Panc1 (cell line): ENCODE results near the gene TOPBP1. TPM values are rescaled to one million over a fixed set of nuclear protein-coding genes. Genes with fewer than 3 reads are reported as not detected.

ENCODE experiments used
- ATAC-seq: fragments of 200-7000 bp; cut with Tn5 transposase; 2 replicates; pipeline ENCODE4 v1.9.1; 2020; ENCODE audit warnings: mild to moderate bottlenecking, moderate library complexity
- BruUV-seq: library from RNA; stranded (reverse); fragments of 400-500 nt; replicated peaks from 2 replicates; lab custom pipeline; 2021; lab: Mats Ljungman, UMichigan
- CTCF ChIA-PET: fragments of 300-600 bp; sonication (Branson Sonifier 250); formaldehyde crosslinking; loops from one replicate; lab custom pipeline; 2022; ENCODE audit warnings: antibody characterized with exemption; lab: Charles Lee
- POLR2A ChIA-PET: fragments of 300-600 bp; sonication (Branson Sonifier 250); formaldehyde crosslinking; loops from one replicate; lab custom pipeline; 2022; ENCODE audit warnings: antibody characterized with exemption; lab: Charles Lee
- DNase-seq: peaks from one replicate; pipeline ENCODE4 v3.0.0-alpha.2; 2010; ENCODE audit warnings: low read depth, low spot score
- H3K27ac ChIP-seq: 2 replicates; pipeline ENCODE4 v1.5.1; 2011; ENCODE audit warnings: mild to moderate bottlenecking, low read length, inconsistent platforms
- H3K27me3 ChIP-seq: fragments of 200-500 bp; sonication (Bioruptor generic); 2 replicates; pipeline ENCODE4 v1.6.0; 2014; ENCODE audit warnings: low read length, inconsistent platforms; ENCODE audit not compliant: control insufficient read depth, insufficient read depth
- H3K36me3 ChIP-seq: fragments of 200-500 bp; sonication (Bioruptor generic); 2 replicates; pipeline ENCODE4 v1.5.1; 2014; ENCODE audit warnings: inconsistent platforms, mild to moderate bottlenecking, low read length, moderate library complexity; ENCODE audit not compliant: control insufficient read depth, insufficient read depth
- H3K4me1 ChIP-seq: 2 replicates; pipeline ENCODE4 v1.5.1; 2011; ENCODE audit warnings: inconsistent platforms, mild to moderate bottlenecking, low read length, moderate library complexity; ENCODE audit not compliant: control insufficient read depth, insufficient read depth
- H3K4me3 ChIP-seq, 2 experiments: 2 replicates each; pipeline ENCODE4 v1.5.1; 2011 to 2012; ENCODE audit warnings: low read depth in 2 of 2, low read length in 2 of 2, mild to moderate bottlenecking in 2 of 2, inconsistent platforms in 1 of 2, moderate library complexity in 1 of 2
- H3K9me3 ChIP-seq: fragments of 200-500 bp; sonication (Bioruptor generic); 2 replicates; pipeline ENCODE4 v1.5.1; 2014; ENCODE audit warnings: low read depth, mild to moderate bottlenecking, inconsistent platforms, low read length, moderate library complexity; ENCODE audit not compliant: control insufficient read depth, insufficient read depth
- POLR2AphosphoS5 ChIP-seq: IDR thresholded peaks from 2 replicates; pipeline ENCODE4 v1.6.1; 2012; ENCODE audit warnings: mild to moderate bottlenecking, low read depth, low read length, moderate library complexity
- SIN3A ChIP-seq: IDR thresholded peaks from 2 replicates; pipeline ENCODE4 v1.6.1; 2012; ENCODE audit warnings: low read depth, mild to moderate bottlenecking, low read length, moderate library complexity, borderline replicate concordance; ENCODE audit not compliant: insufficient read depth
- TCF7L2 ChIP-seq: IDR thresholded peaks from 2 replicates; pipeline ENCODE4 v1.6.1; 2011; ENCODE audit warnings: mild to moderate bottlenecking, low read depth, low read length, inconsistent platforms
- in situ Hi-C: cut with HindIII; loops from 2 replicates; pipeline ENCODE4 v1.10.0; 2016; ENCODE audit warnings: low sequenced_read_pairs, low pct_unique_long_range_greater_than_20kb
- intact Hi-C: fragments of 100-400 bp; cut with micrococcal nuclease; formaldehyde crosslinking; loops from one replicate; pipeline ENCODE4 v1.10.0; 2022; ENCODE audit not compliant: unreplicated experiment
- total RNA-seq: library from RNA; stranded (reverse); gene quantifications from one replicate; pipeline ENCODE4 v1.2.1, GENCODE V29; 2021; ENCODE audit not compliant: unreplicated experiment
- TF ChIP-seq, protein P1 (sequence below): fragments of 450-650 bp; IDR thresholded peaks from 2 replicates; pipeline ENCODE4 v1.5.1; 2017; ENCODE audit warnings: mild to moderate bottlenecking
- TF ChIP-seq, protein P2 (sequence below), 2 experiments: IDR thresholded peaks; 2 replicates each; pipeline ENCODE4 v1.6.1; 2011 to 2012; ENCODE audit warnings: low read depth in 2 of 2, control low read depth in 1 of 2, low read length in 1 of 2, mild to moderate bottlenecking in 1 of 2, moderate library complexity in 1 of 2; ENCODE audit not compliant: insufficient read depth in 1 of 2

Gene TOPBP1
- total RNA-seq, 1 experiment from 2014 or later: 78.4 TPM

DNA sequence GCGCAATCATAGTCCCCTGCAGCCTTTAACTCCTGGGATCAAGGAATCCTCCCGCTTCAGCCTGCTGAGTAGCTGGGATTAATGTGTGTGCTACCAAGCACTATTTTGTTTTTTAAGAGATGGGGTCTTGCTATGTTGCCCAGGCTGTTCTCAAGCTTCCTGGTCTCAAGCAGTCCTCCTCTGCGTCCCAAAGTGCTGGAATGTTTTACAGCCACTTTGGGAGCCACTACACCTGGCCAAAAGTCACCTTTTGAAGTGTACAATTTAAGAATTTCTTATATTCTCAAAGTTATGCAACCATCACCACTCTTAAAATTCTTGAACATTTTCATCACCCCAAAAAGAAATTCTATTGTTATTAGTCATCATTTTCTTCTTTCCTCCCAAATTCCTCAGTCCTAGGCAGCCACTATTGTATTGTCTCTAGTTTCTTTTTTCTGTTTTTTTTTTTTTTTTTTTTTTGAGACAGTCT lies 70.4 kb downstream of the TOPBP1 start:
- H3K4me1 ChIP-seq: peaks cover 49% of the 10 kb centered on the region
- POLR2A ChIA-PET: no interaction called here
- H3K9me3 ChIP-seq: no peaks in the 10 kb centered on the region
- in situ Hi-C loops: no loop called here
- intact Hi-C loops: loop anchor here (10.0 kb wide), 1 partner anchor 867 kb away; the partner anchor contains the start of gene NPHP3
- CTCF ChIA-PET: no interaction called here
- BruUV-seq: no TSS peak
- TF ChIP-seq POLR2AphosphoS5 (peak; percentile 55; the same call in 1 of the 2 replicates), TCF7L2 (no peak)
- peak; percentile 48 for ATAC-seq
- H3K27ac ChIP-seq: peak overlapping the region; percentile 36
- no peaks in the 10 kb centered on the region for H3K27me3 ChIP-seq
- no peak overlapping the region for H3K4me3 ChIP-seq
- DNase-seq: no peak
- peaks cover 24% of the 10 kb centered on the region for H3K36me3 ChIP-seq

DNA sequence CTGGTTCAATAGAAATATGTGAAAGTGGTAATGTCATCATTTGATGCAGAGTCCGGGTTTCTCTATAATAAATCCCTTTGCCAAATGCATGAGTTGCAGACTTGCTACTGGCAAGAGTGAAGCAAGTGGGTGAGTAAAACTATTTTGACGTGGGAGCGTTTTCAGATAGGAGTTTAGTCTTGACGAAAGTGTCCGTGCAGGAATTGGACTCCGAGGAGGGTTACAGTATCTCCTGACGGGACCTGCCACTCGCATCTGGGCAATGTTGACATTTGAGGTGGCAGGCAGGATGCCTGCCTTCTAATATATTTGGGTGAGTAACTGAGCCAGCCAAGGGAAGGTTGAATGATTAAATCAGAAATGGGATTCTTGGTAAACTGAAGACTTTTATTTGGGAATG lies 72.2 kb downstream of the TOPBP1 start:
- Histone ChIP-seq H3K36me3 (peaks cover 35% of the 10 kb centered on the region), H3K27ac (peak overlapping the region; percentile 18), H3K4me3 (no peak overlapping the region), H3K4me1 (peaks cover 52% of the 10 kb centered on the region), H3K27me3 (no peaks in the 10 kb centered on the region), H3K9me3 (no peaks in the 10 kb centered on the region)
- in situ Hi-C loops (no loop called here), intact Hi-C loops (no loop called here)
- DNase-seq: no peak
- ChIA-PET CTCF (no interaction called here), POLR2A (no interaction called here)
- TF ChIP-seq SIN3A: no peak
- TF ChIP-seq TCF7L2: no peak
- TF ChIP-seq, protein P1, sequence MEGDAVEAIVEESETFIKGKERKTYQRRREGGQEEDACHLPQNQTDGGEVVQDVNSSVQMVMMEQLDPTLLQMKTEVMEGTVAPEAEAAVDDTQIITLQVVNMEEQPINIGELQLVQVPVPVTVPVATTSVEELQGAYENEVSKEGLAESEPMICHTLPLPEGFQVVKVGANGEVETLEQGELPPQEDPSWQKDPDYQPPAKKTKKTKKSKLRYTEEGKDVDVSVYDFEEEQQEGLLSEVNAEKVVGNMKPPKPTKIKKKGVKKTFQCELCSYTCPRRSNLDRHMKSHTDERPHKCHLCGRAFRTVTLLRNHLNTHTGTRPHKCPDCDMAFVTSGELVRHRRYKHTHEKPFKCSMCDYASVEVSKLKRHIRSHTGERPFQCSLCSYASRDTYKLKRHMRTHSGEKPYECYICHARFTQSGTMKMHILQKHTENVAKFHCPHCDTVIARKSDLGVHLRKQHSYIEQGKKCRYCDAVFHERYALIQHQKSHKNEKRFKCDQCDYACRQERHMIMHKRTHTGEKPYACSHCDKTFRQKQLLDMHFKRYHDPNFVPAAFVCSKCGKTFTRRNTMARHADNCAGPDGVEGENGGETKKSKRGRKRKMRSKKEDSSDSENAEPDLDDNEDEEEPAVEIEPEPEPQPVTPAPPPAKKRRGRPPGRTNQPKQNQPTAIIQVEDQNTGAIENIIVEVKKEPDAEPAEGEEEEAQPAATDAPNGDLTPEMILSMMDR: no peak
- TF ChIP-seq, protein P2, sequence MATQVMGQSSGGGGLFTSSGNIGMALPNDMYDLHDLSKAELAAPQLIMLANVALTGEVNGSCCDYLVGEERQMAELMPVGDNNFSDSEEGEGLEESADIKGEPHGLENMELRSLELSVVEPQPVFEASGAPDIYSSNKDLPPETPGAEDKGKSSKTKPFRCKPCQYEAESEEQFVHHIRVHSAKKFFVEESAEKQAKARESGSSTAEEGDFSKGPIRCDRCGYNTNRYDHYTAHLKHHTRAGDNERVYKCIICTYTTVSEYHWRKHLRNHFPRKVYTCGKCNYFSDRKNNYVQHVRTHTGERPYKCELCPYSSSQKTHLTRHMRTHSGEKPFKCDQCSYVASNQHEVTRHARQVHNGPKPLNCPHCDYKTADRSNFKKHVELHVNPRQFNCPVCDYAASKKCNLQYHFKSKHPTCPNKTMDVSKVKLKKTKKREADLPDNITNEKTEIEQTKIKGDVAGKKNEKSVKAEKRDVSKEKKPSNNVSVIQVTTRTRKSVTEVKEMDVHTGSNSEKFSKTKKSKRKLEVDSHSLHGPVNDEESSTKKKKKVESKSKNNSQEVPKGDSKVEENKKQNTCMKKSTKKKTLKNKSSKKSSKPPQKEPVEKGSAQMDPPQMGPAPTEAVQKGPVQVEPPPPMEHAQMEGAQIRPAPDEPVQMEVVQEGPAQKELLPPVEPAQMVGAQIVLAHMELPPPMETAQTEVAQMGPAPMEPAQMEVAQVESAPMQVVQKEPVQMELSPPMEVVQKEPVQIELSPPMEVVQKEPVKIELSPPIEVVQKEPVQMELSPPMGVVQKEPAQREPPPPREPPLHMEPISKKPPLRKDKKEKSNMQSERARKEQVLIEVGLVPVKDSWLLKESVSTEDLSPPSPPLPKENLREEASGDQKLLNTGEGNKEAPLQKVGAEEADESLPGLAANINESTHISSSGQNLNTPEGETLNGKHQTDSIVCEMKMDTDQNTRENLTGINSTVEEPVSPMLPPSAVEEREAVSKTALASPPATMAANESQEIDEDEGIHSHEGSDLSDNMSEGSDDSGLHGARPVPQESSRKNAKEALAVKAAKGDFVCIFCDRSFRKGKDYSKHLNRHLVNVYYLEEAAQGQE (IDR thresholded peaks at IDR 0.05; ENCODE audit: insufficient read depth in 1 of 2, low read depth in 2 of 2, low read length in 1 of 2): no peak
- no peak; the same call in 1 of the 2 replicates for TF ChIP-seq POLR2AphosphoS5
- BruUV-seq: no TSS peak
- no peak for ATAC-seq

DNA sequence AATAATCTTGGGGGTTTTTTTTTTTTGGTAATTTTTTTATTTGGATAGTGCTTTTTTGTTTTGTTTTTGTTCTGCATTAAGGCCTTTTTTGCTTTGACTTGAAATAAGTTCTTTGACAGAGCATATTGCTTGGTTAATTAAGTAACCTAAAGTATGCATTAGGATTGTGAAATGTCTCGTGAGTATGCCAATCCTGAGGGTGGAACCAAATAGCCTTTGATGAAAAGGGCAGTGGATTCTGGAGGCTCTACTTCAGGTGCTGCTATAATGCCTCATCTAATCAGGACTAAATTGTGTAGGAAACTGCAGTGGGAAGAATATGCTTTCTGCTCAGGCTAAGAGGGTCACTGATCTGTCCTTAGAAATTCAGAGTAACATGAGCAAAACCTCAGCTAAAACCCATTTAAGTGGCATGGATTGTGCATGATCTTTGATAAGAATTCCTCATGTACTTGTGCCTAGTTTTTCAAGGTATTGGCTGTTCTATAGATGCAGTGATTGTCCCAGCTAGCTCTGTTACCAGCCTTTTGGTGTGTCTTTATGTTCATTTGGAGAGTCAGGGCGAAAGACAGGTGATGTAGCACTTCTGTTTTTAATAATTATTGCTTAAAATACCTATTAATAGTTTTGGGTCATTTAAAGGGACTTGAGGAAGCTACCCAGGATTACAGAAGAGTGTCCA lies 72.8 kb downstream of the TOPBP1 start:
- in situ Hi-C loops (no loop called here), intact Hi-C loops (no loop called here)
- ATAC-seq (no peak), DNase-seq (no peak)
- Histone ChIP-seq H3K4me3 (no peak overlapping the region), H3K36me3 (peaks cover 41% of the 10 kb centered on the region), H3K4me1 (peaks cover 57% of the 10 kb centered on the region), H3K27ac (peak overlapping the region; percentile 65), H3K27me3 (no peaks in the 10 kb centered on the region), H3K9me3 (no peaks in the 10 kb centered on the region)
- peak; percentile 45; the same call in 1 of the 2 replicates for TF ChIP-seq POLR2AphosphoS5
- TF ChIP-seq, protein P2 (IDR thresholded peaks at IDR 0.05; ENCODE audit: insufficient read depth in 1 of 2, low read depth in 2 of 2, low read length in 1 of 2): no peak
- POLR2A ChIA-PET: no interaction called here
- BruUV-seq: TSS peak; percentile 74
- CTCF ChIA-PET: no interaction called here
